Measurements from ENCODE around the gene CHEK2.

DNA sequence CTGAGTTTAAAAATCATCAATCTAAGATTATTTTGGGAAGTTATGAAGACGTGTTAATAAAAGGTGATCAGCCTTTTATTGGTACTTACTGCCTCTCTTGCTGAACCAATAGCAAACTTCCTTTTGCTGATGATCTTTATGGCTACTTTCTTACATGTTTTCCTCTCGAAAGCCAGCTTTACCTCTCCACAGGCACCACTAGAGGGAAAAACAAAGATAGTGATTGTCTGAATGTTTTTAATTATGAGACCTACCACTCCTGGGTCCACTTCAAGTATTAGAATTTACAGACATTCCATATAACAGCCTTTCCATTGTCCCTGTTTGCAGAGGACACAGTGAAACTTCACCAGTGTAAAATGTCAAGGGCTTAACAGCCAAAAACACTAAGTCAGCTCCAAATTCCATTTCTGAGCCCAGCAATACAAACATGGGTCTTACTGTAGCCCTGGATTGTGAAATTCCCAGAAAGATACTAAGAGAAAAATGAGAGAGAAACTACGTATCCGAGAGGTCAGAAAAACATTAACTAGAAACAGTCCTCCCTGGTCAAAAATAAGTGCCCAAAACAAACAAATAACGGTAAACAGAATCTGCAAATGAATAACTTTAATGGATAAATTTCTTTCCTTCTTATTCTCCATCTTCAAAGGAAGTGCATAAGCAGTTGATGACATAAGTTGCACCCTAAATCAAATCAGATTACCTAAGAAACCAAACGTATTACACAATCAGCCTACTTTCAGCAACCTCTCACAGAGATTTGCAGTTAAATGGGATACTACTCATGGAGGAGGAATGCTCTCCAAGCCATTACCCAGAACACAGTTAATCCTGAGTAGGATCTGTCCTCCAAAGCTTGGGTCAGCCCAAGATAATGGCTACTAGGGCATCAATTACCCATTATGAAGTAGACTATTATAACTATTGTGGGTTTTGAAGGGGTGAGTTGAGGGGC, 29.5 kb downstream of the CHEK2 start:
- no peak for TF ChIP-seq POLR2A (IDR thresholded peaks at IDR 0.05; ENCODE audit: low read depth, low read length)
- TF ChIP-seq, protein P1, sequence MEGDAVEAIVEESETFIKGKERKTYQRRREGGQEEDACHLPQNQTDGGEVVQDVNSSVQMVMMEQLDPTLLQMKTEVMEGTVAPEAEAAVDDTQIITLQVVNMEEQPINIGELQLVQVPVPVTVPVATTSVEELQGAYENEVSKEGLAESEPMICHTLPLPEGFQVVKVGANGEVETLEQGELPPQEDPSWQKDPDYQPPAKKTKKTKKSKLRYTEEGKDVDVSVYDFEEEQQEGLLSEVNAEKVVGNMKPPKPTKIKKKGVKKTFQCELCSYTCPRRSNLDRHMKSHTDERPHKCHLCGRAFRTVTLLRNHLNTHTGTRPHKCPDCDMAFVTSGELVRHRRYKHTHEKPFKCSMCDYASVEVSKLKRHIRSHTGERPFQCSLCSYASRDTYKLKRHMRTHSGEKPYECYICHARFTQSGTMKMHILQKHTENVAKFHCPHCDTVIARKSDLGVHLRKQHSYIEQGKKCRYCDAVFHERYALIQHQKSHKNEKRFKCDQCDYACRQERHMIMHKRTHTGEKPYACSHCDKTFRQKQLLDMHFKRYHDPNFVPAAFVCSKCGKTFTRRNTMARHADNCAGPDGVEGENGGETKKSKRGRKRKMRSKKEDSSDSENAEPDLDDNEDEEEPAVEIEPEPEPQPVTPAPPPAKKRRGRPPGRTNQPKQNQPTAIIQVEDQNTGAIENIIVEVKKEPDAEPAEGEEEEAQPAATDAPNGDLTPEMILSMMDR (conservative IDR thresholded peaks at IDR 0.05; ENCODE audit: low read depth, low read length), result 0 out of 2 replicates have a peak, but pooled peaks have one; percentile 4
- TF ChIP-seq, protein P2, sequence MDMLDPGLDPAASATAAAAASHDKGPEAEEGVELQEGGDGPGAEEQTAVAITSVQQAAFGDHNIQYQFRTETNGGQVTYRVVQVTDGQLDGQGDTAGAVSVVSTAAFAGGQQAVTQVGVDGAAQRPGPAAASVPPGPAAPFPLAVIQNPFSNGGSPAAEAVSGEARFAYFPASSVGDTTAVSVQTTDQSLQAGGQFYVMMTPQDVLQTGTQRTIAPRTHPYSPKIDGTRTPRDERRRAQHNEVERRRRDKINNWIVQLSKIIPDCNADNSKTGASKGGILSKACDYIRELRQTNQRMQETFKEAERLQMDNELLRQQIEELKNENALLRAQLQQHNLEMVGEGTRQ (IDR thresholded peaks at IDR 0.05; ENCODE audit: low read depth, low read length), result no peak
- no peak for TF ChIP-seq FOS (IDR thresholded peaks at IDR 0.05; ENCODE audit: low read depth, low read length)
- no peak for TF ChIP-seq MXI1 (IDR thresholded peaks at IDR 0.05; ENCODE audit: borderline replicate concordance, low read depth, low read length)
- no peak for TF ChIP-seq RFX5 (IDR thresholded peaks at IDR 0.05; ENCODE audit: low read depth, low read length)
- TF ChIP-seq NFE2L2 (IDR thresholded peaks at IDR 0.05; ENCODE audit: low read depth, low read length), result no peak
- TF ChIP-seq SMC3 (IDR thresholded peaks at IDR 0.05; ENCODE audit: low read depth, low read length), result no peak
- no peak for TF ChIP-seq RAD21 (IDR thresholded peaks at IDR 0.05; ENCODE audit: low read length)
